ENCODE results near the gene ITPR2. TPM values are rescaled to one million over a fixed set of nuclear protein-coding genes. Genes with fewer than 3 reads are reported as not detected.

Gene ITPR2
- total RNA-seq, 2 experiments from 2014 or later: 25.6 to 44.7 TPM

DNA sequence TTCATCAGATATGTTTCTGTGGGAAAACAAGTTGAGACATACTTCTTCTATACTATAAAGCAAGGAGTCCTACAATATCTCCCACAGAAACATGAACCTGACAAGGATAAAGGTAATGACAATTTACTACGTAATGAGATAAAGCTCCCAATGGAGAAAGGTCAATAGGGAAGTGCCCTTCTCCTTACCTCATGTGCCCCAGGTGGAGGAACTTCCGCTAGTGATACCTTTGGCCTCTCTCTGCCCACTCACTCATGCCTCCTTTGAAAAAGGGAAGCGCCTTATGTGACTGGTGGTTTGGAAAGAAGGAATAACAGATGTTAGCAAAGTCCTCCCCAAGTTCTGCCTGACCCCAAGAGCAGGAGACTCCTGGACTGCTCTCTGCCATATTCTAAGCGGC lies 305.3 kb downstream of the ITPR2 start:
- Histone ChIP-seq H3K9me3 (ENCODE audit: low read length) (peaks cover 15% of the 10 kb centered on the region), H3K36me3 (ENCODE audit: insufficient read depth, low read length) (no peaks in the 10 kb centered on the region), H3K27ac (ENCODE audit: low read depth, low read length, poor library complexity, severe bottlenecking) (no peak overlapping the region), H3K9me2 (ENCODE audit: insufficient read depth, low read length) (no peaks in the 10 kb centered on the region), H3K4me1 (ENCODE audit: insufficient read depth, low read length, poor library complexity, severe bottlenecking) (no peaks in the 10 kb centered on the region), H2AFZ (ENCODE audit: low read length) (no peak overlapping the region), H3K4me2 (ENCODE audit: low read length) (no peak overlapping the region), H3K4me3 (ENCODE audit: low read depth, low read length, poor library complexity, severe bottlenecking) (no peak overlapping the region), H3K79me2 (ENCODE audit: insufficient read depth, low read depth, low read length) (no peaks in the 10 kb centered on the region), H4K20me1 (ENCODE audit: insufficient read depth, low read length) (no peaks in the 10 kb centered on the region)
- no peak for DNase-seq (ENCODE audit: low spot score)
- ChIA-PET CTCF (ENCODE audit: unreplicated experiment) (no interaction called here), POLR2A (no interaction called here)
- no peak for TF ChIP-seq EZH2phosphoT487 (IDR thresholded peaks at IDR 0.05; ENCODE audit: borderline replicate concordance, low read depth, low read length)
- TF ChIP-seq, protein P1, sequence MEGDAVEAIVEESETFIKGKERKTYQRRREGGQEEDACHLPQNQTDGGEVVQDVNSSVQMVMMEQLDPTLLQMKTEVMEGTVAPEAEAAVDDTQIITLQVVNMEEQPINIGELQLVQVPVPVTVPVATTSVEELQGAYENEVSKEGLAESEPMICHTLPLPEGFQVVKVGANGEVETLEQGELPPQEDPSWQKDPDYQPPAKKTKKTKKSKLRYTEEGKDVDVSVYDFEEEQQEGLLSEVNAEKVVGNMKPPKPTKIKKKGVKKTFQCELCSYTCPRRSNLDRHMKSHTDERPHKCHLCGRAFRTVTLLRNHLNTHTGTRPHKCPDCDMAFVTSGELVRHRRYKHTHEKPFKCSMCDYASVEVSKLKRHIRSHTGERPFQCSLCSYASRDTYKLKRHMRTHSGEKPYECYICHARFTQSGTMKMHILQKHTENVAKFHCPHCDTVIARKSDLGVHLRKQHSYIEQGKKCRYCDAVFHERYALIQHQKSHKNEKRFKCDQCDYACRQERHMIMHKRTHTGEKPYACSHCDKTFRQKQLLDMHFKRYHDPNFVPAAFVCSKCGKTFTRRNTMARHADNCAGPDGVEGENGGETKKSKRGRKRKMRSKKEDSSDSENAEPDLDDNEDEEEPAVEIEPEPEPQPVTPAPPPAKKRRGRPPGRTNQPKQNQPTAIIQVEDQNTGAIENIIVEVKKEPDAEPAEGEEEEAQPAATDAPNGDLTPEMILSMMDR (conservative IDR thresholded peaks at IDR 0.05; ENCODE audit: low read length): no peak
- no TSS peak for BruUV-seq (replicated peaks)
- intact Hi-C loops (cut with micrococcal nuclease; ENCODE audit: unreplicated experiment): loop anchor here (10.0 kb wide), 1 partner anchor 413 kb away; no protein-coding TSS in a partner anchor

DNA sequence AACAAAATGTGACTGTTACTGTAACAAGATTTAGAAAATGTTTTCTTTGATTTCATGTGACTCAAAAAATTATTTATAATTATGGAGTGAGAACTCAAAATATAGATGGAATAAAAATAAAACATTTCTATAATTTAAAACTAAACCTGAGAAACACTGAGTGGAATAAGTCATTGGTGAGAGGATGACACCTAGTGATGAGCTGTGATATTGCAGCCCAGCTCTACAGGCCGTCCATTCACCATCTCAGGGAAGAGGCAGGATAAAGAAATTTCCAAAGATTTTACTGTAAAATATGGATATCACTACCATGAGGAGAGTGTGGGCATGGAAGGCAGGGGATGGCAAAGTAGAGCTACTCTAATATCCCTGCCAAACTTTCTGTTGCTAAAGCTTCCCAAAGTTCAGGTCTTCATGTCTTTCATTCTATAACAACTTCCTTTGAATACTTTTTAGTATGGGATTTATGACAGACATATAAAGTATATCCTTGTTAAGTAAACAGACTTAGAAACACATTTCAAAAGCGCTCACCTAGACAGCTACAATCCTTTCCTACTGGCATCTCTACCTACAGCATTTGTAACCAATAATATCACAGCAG lies 308.0 kb downstream of the ITPR2 start:
- Histone ChIP-seq H3K9me3 (ENCODE audit: low read length) (peaks cover 15% of the 10 kb centered on the region), H3K79me2 (ENCODE audit: insufficient read depth, low read depth, low read length) (no peaks in the 10 kb centered on the region), H2AFZ (ENCODE audit: low read length) (no peak overlapping the region), H3K4me1 (ENCODE audit: insufficient read depth, low read length, poor library complexity, severe bottlenecking) (no peaks in the 10 kb centered on the region), H3K27ac (ENCODE audit: low read depth, low read length, poor library complexity, severe bottlenecking) (no peak overlapping the region), H3K9me2 (ENCODE audit: insufficient read depth, low read length) (no peaks in the 10 kb centered on the region), H3K4me3 (ENCODE audit: low read depth, low read length, poor library complexity, severe bottlenecking) (no peak overlapping the region), H4K20me1 (ENCODE audit: insufficient read depth, low read length) (no peaks in the 10 kb centered on the region), H3K36me3 (ENCODE audit: insufficient read depth, low read length) (no peaks in the 10 kb centered on the region), H3K4me2 (ENCODE audit: low read length) (no peak overlapping the region)
- TF ChIP-seq EZH2phosphoT487 (IDR thresholded peaks at IDR 0.05; ENCODE audit: borderline replicate concordance, low read depth, low read length): no peak
- TF ChIP-seq, protein P1 (conservative IDR thresholded peaks at IDR 0.05; ENCODE audit: low read length): peak; percentile 89
- CTCF ChIA-PET (ENCODE audit: unreplicated experiment): no interaction called here
- BruUV-seq (replicated peaks): no TSS peak
- POLR2A ChIA-PET: interaction anchor here (0.7 kb wide), 1 partner anchor 236 kb away, joined by 3 read pairs; no protein-coding TSS in a partner anchor
- intact Hi-C loops (cut with micrococcal nuclease; ENCODE audit: unreplicated experiment): loop anchor here (2.0 to 10.0 kb wide), 2 partner anchors 90 to 410 kb away; no protein-coding TSS in a partner anchor
- peak; percentile 18 for DNase-seq (ENCODE audit: low spot score)

DNA sequence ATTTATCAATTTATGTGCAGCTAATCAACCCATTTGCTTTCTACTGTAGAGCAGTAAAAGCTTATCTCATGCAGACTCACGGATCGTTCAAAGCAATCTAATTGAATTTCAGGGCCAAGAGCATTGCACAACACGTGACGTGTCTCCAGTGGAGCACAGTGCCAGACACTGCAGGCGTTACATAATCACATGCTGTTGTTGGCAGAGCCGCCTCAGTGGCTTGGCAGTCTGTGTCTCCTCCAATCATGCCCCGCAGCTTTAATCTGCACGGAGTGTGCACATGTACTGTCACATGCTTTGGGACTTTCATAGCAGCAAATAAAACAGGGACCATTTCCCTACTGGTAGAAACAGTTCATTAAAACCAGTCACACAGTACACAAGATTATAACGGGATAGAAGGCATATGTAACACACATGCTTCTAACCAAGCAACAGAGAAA lies 309.3 kb downstream of the ITPR2 start:
- ChIA-PET CTCF (ENCODE audit: unreplicated experiment) (no interaction called here), POLR2A (interaction anchor here (0.7 to 1.1 kb wide), 5 partner anchors 20 to 127 kb away, joined by 3 to 4 read pairs (median 3); no protein-coding TSS in a partner anchor)
- H4K20me1 ChIP-seq (ENCODE audit: insufficient read depth, low read length): no peaks in the 10 kb centered on the region
- intact Hi-C loops (cut with micrococcal nuclease; ENCODE audit: unreplicated experiment): loop anchor here (2.0 to 10.0 kb wide), 2 partner anchors 89 to 409 kb away; no protein-coding TSS in a partner anchor
- TF ChIP-seq, protein P1 (conservative IDR thresholded peaks at IDR 0.05; ENCODE audit: low read length): no peak
- no peak for TF ChIP-seq EZH2phosphoT487 (IDR thresholded peaks at IDR 0.05; ENCODE audit: borderline replicate concordance, low read depth, low read length)
- DNase-seq (ENCODE audit: low spot score): no peak
- BruUV-seq (replicated peaks): no TSS peak
- no peak overlapping the region for H3K4me2 ChIP-seq (ENCODE audit: low read length)
- no peaks in the 10 kb centered on the region for H3K36me3 ChIP-seq (ENCODE audit: insufficient read depth, low read length)
- H3K4me3 ChIP-seq (ENCODE audit: low read depth, low read length, poor library complexity, severe bottlenecking): no peak overlapping the region
- no peak overlapping the region for H3K27ac ChIP-seq (ENCODE audit: low read depth, low read length, poor library complexity, severe bottlenecking)
- H3K4me1 ChIP-seq (ENCODE audit: insufficient read depth, low read length, poor library complexity, severe bottlenecking): no peaks in the 10 kb centered on the region
- no peaks in the 10 kb centered on the region for H3K9me2 ChIP-seq (ENCODE audit: insufficient read depth, low read length)
- H3K9me3 ChIP-seq (ENCODE audit: low read length): peaks cover 15% of the 10 kb centered on the region
- H3K79me2 ChIP-seq (ENCODE audit: insufficient read depth, low read depth, low read length): no peaks in the 10 kb centered on the region
- no peak overlapping the region for H2AFZ ChIP-seq (ENCODE audit: low read length)
